ENCODE data around the gene SPEN.

DNA sequence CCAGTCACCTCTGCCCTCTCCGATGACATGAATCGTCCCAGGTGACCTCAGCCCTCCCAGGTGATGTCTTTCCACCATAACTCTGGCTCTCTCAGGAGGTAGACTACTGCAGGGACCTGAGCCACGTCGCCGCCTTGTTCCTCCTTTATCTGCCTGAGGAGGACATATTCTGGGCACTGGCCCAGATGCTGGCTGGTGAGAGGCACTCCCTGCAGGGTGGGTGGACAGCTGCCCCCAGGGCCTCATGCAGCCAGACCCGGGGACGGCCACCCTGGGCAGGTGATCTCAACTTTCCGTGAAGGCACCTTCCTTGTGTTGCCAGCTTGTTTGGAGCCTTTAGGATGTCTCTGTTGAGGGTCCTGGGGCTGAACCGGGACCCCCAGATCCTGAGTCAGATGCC is 142.3 kb downstream of the SPEN start:
- TF ChIP-seq CTCF (IDR thresholded peaks at IDR 0.05; ENCODE audit: low read length) (no peak), EZH2 (optimal IDR thresholded peaks at IDR 0.05; ENCODE audit: low read depth, low read length) (no peak)

Data from MM.1S (cell line).